Fibroblast of lung (primary cell): ENCODE data around the gene CREBL2. TPM values are rescaled to one million over a fixed set of nuclear protein-coding genes. Genes with fewer than 3 reads are reported as not detected.

Experiments
- DNase-seq, 2 donors: peaks; one replicate each; pipeline versions ENCODE4 v3.0.0 to v3.0.0-alpha.2; 2010; ENCODE audit warnings: low read depth in 2 of 2
- H2AFZ ChIP-seq: 2 replicates; pipeline ENCODE4 v1.5.1; 2012; ENCODE audit warnings: low read length, control low read depth, inconsistent platforms
- H3K27ac ChIP-seq: 2 replicates; pipeline ENCODE4 v1.5.1; 2011; ENCODE audit warnings: low read length, control low read depth; ENCODE audit not compliant: insufficient read depth
- H3K27me3 ChIP-seq: 2 replicates; pipeline ENCODE4 v1.5.1; 2011; ENCODE audit warnings: mild to moderate bottlenecking, low read length; ENCODE audit not compliant: control insufficient read depth, insufficient read depth
- H3K36me3 ChIP-seq: 2 replicates; pipeline ENCODE4 v1.5.1; 2011; ENCODE audit warnings: low read length; ENCODE audit not compliant: control insufficient read depth, insufficient read depth
- H3K4me1 ChIP-seq: 2 replicates; pipeline ENCODE4 v1.5.1; 2011; ENCODE audit warnings: low read length; ENCODE audit not compliant: control insufficient read depth, insufficient read depth; ENCODE audit errors: extremely low read depth
- H3K4me2 ChIP-seq: 2 replicates; pipeline ENCODE4 v1.5.1; 2011; ENCODE audit warnings: low read length, control low read depth; ENCODE audit not compliant: insufficient read depth; ENCODE audit errors: extremely low read depth
- H3K4me3 ChIP-seq, 4 experiments: fragments of 200-600 bp in 1 of 4; sonication (generic) in 1 of 4; replicated peaks in 1 of 4; 2 replicates each; pipeline ENCODE4 v1.5.1; 2011 to 2016; ENCODE audit warnings: low read length in 4 of 4, low read depth in 3 of 4, mild to moderate bottlenecking in 3 of 4, control low read depth in 2 of 4, inconsistent platforms in 1 of 4, mixed read lengths in 1 of 4; ENCODE audit not compliant: insufficient read depth in 1 of 4; ENCODE audit errors: control extremely low read depth in 1 of 4
- H3K79me2 ChIP-seq: 2 replicates; pipeline ENCODE4 v1.5.1; 2012; ENCODE audit warnings: mild to moderate bottlenecking, low read length, inconsistent platforms; ENCODE audit not compliant: control insufficient read depth, insufficient read depth
- H3K9ac ChIP-seq: 2 replicates; pipeline ENCODE4 v1.5.1; 2011; ENCODE audit warnings: mild to moderate bottlenecking, low read length, control low read depth; ENCODE audit not compliant: insufficient read depth
- H3K9me3 ChIP-seq: 2 replicates; pipeline ENCODE4 v1.5.1; 2012; ENCODE audit warnings: low read depth, low read length; ENCODE audit not compliant: control insufficient read depth, insufficient read depth
- H4K20me1 ChIP-seq: 2 replicates; pipeline ENCODE4 v1.5.1; 2011; ENCODE audit warnings: low read length; ENCODE audit not compliant: control insufficient read depth, insufficient read depth; ENCODE audit errors: extremely low read depth
- CTCF ChIP-seq, 2 donors: IDR thresholded peaks in 1 of 2; conservative IDR thresholded peaks in 1 of 2; 1 replicate in 1 of 2; 2 replicates in 1 of 2; pipeline ENCODE4 v1.5.1; 2011 to 2012; ENCODE audit warnings: low read length in 2 of 2, control low read depth in 1 of 2, inconsistent platforms in 1 of 2, low read depth in 1 of 2, mild to moderate bottlenecking in 1 of 2
- EZH2 ChIP-seq: IDR thresholded peaks from 2 replicates; pipeline ENCODE4 v1.5.1; 2012; ENCODE audit warnings: low read length, control low read depth, mild to moderate bottlenecking; ENCODE audit errors: missing control alignments
- polyA plus RNA-seq, 2 donors: library from polyadenylated mRNA; depleted of rRNA in 1 of 2; stranded (reverse) in 1 of 2; unstranded in 1 of 2; fragments of >200 nt; gene quantifications; 2 replicates each; pipeline ENCODE4 v1.2.1, GENCODE V29; 2011 to 2012; ENCODE audit warnings: missing spikeins in 1 of 2
- total RNA-seq: library from RNA; depleted of rRNA; stranded (reverse); fragments of >200 nt; gene quantifications from 2 replicates; pipeline ENCODE4 v1.2.1, GENCODE V29; 2014

Gene CREBL2
- total and polyA plus RNA-seq, 2 donors (not counting 1 experiment from before 2014, with no cell fraction given): 35.9 to 59.5 TPM

- Histone ChIP-seq H3K36me3 (no peaks in the 10 kb centered on the region), H4K20me1 (no peaks in the 10 kb centered on the region), H3K9ac (no peak overlapping the region), H3K4me1 (no peaks in the 10 kb centered on the region), H3K9me3 (no peaks in the 10 kb centered on the region), H3K79me2 (no peaks in the 10 kb centered on the region), H3K4me2 (no peak overlapping the region), H3K27ac (no peak overlapping the region), H3K27me3 (no peaks in the 10 kb centered on the region), H3K4me3 (no peak overlapping the region), H2AFZ (no peak overlapping the region)
- no peak for DNase-seq
- TF ChIP-seq EZH2 (no peak), CTCF (conservative IDR thresholded peaks at IDR 0.05 in 1 of 2, IDR thresholded peaks at IDR 0.05 in 1 of 2; ENCODE audit: low read depth in 1 of 2, low read length in 2 of 2) (no peak)
These were observed 14.8 kb downstream of the CREBL2 start for GRCh38 chr12:12626471-12626870.

- H3K4me2 ChIP-seq: no peak overlapping the region
- H4K20me1 ChIP-seq: no peaks in the 10 kb centered on the region
- no peaks in the 10 kb centered on the region for H3K27me3 ChIP-seq
- H2AFZ ChIP-seq: no peak overlapping the region
- no peaks in the 10 kb centered on the region for H3K4me1 ChIP-seq
- H3K27ac ChIP-seq: no peak overlapping the region
- H3K9me3 ChIP-seq: no peaks in the 10 kb centered on the region
- H3K4me3 ChIP-seq: no peak overlapping the region
- TF ChIP-seq EZH2: no peak
- TF ChIP-seq CTCF (conservative IDR thresholded peaks at IDR 0.05 in 1 of 2, IDR thresholded peaks at IDR 0.05 in 1 of 2; ENCODE audit: low read depth in 1 of 2, low read length in 2 of 2): no peak
- no peaks in the 10 kb centered on the region for H3K79me2 ChIP-seq
- no peaks in the 10 kb centered on the region for H3K36me3 ChIP-seq
- no peak for DNase-seq
- H3K9ac ChIP-seq: no peak overlapping the region
These were observed 15.7 kb downstream of the CREBL2 start for GRCh38 chr12:12627308-12627827.

- H2AFZ ChIP-seq: no peak overlapping the region
- no peaks in the 10 kb centered on the region for H3K9me3 ChIP-seq
- H3K36me3 ChIP-seq: no peaks in the 10 kb centered on the region
- H3K79me2 ChIP-seq: no peaks in the 10 kb centered on the region
- no peak overlapping the region for H3K9ac ChIP-seq
- DNase-seq: peak in 1 of 2 donors; percentile 43
- H4K20me1 ChIP-seq: no peaks in the 10 kb centered on the region
- H3K4me1 ChIP-seq: no peaks in the 10 kb centered on the region
- no peak overlapping the region for H3K27ac ChIP-seq
- no peak overlapping the region for H3K4me2 ChIP-seq
- TF ChIP-seq CTCF (conservative IDR thresholded peaks at IDR 0.05 in 1 of 2, IDR thresholded peaks at IDR 0.05 in 1 of 2; ENCODE audit: low read depth in 1 of 2, low read length in 2 of 2) (no peak), EZH2 (no peak)
- no peaks in the 10 kb centered on the region for H3K27me3 ChIP-seq
- no peak overlapping the region for H3K4me3 ChIP-seq
These were observed 16.3 kb downstream of the CREBL2 start for GRCh38 chr12:12628013-12628412.
